ENCODE measurements around the gene ARMH2.
A peak's percentile ranks its signal among the peaks of the same experiment; 100 is the strongest.
"Not testable (repeated sequence)": the region's sequence is repeated elsewhere in the genome, so short reads cannot be mapped to it uniquely, and the experiment has no call there.

The ARMH2 gene

DNA sequence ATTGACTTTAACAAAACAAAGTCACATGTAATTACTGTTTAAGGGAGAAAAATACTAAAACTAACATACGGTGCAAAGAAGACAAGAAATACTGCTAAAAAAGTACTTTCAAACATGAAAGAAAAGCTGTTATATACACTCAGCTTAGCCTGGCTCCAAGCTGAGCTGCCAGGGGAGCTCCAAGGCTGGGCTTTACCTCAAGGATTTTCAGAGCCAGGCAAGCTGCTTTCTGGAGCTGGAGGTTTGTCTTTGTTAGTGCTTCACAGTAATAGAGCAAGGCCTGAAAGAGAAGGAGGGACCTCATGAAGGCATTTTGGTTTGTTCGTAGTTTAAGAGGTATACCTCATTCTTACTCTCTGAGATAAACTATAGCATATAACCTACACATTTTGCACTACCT, 19.6 kb upstream of the ARMH2 start:
- DNase-seq (ENCODE audit: low spot score) = no peak

DNA sequence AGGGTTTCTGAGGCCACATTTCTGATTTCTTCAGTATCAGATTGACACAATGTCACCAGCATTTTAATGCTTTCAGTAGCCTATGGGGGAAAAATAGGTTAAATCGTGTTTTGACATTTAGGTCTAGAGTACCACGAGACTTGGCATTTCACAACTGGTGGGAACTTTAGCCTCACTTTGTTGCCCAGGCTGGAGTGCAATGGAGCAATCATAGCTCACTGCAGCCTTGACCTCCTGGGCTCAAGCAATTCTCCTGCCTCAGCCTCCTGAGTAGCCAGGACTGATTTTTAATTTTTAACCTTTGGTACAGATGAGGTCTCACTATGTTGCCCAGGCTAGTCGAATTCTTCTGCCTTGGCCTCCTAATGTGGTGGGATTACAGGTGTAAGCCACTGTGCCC, 11.0 kb upstream of the ARMH2 start:
- no peak for DNase-seq (ENCODE audit: low spot score)

GRCh38 chr6:24807584-24807983, 8.9 kb upstream of the ARMH2 start:
- no peak for DNase-seq (ENCODE audit: low spot score)

- no peak for DNase-seq (ENCODE audit: low spot score)
Observed at GRCh38 chr6:24802271-24803059, 3.7 kb upstream of the ARMH2 start.

GRCh38 chr6:24799541-24799915, 811 bp upstream of the ARMH2 start:
- DNase-seq (ENCODE audit: low spot score) = no peak

GRCh38 chr6:24797596-24798216, 1.0 kb downstream of the ARMH2 start:
- DNase-seq (ENCODE audit: low spot score) = no peak

- no peak for DNase-seq (ENCODE audit: low spot score)
Observed at GRCh38 chr6:24796616-24797290, 2.0 kb downstream of the ARMH2 start.

DNA sequence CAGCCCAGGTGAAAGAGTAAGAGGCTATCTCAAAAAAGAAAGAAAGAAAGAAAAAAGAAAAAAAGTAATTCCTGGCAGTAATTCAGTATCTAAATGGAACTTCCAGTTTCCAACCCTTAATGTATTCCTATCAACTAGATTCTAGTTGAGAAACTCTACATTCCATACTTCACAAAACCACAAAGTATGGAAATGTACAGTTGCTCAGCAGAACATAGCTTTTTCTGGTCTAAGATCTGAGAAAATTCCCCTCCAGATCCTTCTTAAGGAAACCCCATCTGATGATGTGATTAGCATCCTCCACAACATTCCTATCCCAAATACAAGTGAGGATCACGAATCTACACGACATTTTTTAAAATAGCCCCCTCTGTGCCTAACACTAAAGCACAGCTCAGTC, 3.6 kb downstream of the ARMH2 start:
- DNase-seq (ENCODE audit: low spot score) = no peak

- DNase-seq (ENCODE audit: low spot score) = no peak
Observed at GRCh38 chr6:24788031-24788665, 10.6 kb downstream of the ARMH2 start.

DNA sequence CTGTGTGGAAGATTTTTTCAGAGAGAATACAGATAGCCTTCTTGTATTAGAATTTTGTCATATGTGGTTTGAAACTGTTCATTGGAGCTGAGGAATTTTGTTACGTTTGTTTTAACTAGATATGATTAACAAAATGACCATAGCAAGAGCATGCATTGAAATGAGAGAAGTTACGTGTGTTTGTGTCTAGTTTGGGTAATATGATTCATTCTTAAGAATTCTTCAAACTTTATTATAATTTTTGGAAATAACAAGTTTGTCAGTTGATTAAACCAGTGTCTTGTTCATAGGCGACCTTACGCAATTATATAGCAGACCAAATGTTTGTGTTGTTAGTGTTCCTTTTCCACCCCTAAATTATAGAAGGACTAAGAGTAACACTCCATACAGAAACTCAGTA, 18.5 kb downstream of the ARMH2 start:
- no peak for DNase-seq (ENCODE audit: low spot score)

DNA sequence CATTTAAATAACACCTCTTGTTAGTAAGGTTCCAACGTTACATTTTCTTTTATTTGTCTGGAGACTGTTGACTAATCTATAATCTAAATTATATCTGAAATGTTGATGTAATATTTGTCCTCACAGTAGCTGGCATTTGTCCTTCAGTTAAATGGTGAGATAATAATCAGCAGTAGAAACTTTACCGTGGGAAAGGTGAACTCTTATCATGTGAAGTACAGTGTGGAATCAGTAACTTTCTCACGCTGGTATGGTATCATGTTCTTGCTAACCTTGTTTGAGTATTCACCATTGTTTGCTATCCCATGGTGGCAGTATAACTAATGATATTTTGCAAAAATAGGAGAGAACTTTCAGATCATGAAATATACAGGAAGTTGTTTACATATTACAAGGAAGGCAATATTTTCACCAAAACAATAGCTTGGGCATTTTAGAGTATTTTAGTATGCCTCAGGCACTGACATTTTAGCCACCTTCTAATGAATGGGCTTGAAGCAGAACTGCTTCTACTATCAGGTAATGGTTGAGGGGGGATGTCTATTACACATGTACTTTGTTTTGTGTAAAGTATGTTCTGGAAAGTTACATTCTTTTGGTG, 19.2 kb downstream of the ARMH2 start:
- no peak for DNase-seq (ENCODE audit: low spot score)

DNA sequence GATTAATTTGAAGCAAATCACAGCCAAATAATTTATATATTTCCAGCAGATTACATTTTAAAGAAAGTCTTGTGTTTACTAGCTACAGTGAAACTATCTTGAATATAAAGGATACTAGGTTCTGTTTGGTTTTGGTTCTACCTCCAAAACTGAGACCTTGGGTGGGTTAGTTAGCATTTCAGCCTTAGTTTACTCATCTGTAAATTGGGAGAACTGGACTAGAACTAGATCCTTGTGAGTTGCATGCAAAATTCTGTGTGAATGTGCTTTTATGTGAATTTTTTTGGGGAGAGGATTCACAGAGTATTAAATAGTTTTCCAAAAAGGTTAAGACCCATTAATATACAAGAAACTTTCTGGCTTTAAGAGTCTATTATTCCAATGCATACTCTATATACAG, 19.8 kb downstream of the ARMH2 start:
- DNase-seq (ENCODE audit: low spot score) = no peak

DNA sequence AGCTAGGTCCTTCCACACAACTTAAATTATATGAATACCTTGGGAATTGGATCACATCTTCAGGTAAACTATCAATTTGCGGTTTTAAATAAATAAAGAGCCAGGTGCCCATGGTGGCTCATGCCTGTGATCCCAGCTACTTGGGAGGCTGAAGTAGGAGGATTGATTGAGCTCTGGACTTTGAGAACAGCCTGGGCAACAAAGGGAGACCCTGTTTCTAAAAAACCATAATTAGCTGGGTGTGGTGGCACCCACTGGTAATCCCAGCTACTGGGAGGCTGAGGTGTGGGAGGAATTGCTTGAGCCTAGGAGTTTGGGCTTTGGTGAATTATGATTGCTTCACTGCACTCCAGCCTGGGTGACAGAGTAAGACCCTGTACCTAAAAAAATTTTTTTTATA, 20.6 kb downstream of the ARMH2 start:
- no peak for DNase-seq (ENCODE audit: low spot score)

- no peak for DNase-seq (ENCODE audit: low spot score)
Observed at GRCh38 chr6:24777227-24777626, 21.5 kb downstream of the ARMH2 start.

GRCh38 chr6:24775520-24776058, 23.1 kb downstream of the ARMH2 start:
- peak; percentile 38 for DNase-seq (ENCODE audit: low spot score)

- peak; percentile 96 for DNase-seq (ENCODE audit: low spot score)
Observed at GRCh38 chr6:24774696-24775519, 23.8 kb downstream of the ARMH2 start, which contains the start of gene GMNN. GMNN (plus strand) TSS chr6:24774937; CDS start chr6:24777247, 2,310 bp downstream.

- DNase-seq (ENCODE audit: low spot score) = no peak
Observed at GRCh38 chr6:24768361-24768760, 30.4 kb downstream of the ARMH2 start.

- DNase-seq (ENCODE audit: low spot score) = peak; percentile 48
Observed at GRCh38 chr6:24766680-24767462, 31.8 kb downstream of the ARMH2 start.

GRCh38 chr6:24765968-24766367, 32.7 kb downstream of the ARMH2 start:
- not testable (repeated sequence) for DNase-seq (ENCODE audit: low spot score)

Measured in CD4-positive, alpha-beta T cell treated with Interleukin-2 at 100 ng/mL for 4 hours (primary cell).